CD4-positive, alpha-beta T cell treated with Interleukin-6 at 100 ng/mL for 8 hours (primary cell): Measurements from ENCODE around the gene LDHAL6B.

Experiments used
- DNase-seq: peaks from one replicate; pipeline ENCODE4 v3.0.0-alpha.2; 2020; ENCODE audit warnings: mixed read lengths, low spot score

LDHAL6B gene

DNA sequence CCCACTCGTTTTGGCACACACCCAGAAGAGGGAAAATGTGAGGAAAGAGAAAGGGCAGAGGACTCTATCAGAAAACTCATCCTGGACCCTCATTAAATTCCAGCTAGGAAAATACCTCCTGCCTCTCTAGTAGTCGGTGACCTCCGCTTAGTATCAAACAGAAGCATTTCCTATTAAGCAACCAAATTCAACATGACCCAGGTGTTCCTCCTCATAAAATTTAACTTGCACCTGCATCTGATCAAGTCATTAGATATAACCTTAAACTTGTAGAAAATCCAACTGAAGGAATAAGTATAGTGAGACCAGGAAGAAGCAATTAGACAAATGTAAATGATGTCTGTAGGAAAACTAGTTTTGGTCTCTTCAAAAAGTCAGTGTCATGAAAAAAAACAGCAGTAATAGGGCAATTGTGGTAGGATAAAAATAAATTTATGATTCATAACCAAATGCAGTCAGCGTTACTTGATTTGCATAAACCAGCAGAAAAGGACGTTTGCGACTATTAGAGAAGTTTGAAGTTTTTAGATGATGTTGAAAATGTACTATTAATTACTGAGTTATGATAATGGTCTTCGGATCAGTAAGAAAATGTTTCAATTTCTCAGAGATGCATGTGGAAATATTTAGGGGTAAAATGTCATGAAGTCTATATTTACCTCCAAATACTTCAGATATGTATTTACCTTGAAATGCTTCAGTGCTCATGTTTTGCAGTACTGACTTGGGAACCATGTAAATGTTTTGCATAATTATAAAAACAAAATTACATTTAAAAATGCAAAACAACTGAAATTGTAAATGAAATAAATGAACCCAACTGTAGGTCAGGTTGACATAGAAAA lies 44.6 kb downstream of the LDHAL6B start:
- no peak for DNase-seq

DNA sequence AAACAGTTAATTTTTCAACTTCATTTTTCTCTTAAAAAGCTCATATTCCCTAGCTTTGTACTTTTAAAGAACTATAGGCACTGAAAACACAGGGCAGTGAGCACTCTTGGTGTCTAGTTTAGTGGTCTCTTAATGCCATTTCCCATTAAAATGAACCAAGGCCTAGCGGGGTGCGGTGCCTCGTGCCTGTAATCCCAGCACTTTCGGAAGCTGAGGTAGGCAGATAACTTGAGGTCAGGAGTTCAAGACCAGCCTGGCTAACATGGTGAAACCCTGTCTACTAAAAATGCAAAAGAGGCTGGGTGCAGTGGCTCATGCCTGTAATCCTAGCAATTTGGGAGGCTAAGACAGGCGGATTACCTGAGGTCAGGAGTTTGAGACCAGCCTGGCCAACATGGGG lies 45.5 kb downstream of the LDHAL6B start:
- no peak for DNase-seq

DNA sequence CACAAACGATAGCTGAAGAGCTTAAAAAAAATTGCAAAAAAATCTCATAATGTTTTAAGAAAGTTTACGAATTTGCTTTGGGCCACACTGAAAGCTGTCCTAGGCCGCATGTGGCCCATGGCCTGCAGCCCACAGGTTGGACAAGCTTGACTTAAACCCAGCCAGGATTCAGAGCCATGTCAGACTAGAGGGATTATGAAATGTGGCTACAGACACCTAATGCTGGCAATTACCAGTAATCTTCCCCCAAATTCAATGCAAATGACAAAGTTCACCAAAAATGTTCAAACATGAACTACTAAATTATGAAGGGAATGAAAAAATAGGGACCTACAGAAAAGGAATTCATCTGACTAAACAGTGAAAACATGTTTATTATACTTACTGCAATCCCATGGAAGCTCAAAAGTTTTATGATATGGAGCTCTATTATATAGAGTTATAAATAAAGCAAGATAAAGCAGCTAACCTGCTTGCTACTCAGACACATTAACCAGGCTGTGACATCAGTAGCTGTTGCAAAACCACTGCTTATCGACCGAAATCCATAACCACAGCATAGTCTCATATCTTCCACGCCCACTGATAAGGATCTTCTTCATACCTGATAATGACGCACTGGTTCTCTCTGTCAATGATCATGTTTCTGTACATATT lies 49.2 kb downstream of the LDHAL6B start:
- DNase-seq = no peak

DNA sequence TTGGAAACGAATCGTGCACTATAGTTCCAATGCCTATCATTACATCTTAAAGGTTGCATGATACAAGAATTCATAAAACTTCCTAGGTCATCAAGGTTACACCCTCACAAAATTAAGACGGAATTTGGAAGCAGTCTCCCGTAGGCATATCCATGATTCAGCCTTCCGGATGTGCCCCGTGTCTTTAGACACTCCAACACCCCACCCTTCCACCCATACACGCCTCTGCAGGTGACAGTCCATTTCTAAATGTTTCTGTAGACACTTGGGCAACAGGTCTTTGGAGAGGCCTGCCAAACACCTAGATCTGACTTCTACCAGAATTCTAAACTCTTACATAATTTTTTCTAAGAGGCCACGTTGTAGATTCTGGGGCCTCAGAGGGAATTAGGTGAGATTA lies 49.8 kb downstream of the LDHAL6B start:
- DNase-seq = no peak

DNA sequence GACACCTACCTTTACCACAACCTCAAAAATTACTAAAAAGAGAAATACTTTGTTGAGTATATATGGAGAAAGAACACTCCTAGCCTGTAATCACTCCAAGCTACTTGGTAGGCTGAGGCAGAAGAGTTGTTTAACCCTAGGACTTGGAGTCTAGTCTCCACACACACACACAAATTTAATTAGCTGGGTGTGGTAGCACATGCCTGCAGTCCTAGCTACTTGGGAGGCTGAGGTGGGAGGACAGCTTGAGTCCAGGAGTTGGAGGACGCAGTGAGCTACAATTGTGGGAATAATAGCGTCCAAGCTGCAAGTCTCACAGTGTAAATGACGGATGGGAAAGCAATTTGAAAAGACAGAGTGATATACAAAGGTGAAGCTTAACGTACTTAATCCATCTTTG lies 50.5 kb downstream of the LDHAL6B start:
- DNase-seq = no peak
